AG09309 (cell line): ENCODE measurements around the gene BTBD8.

Experiments
- DNase-seq: peaks from one replicate; pipeline ENCODE4 v3.0.0-alpha.2; 2010; ENCODE audit warnings: low read depth
- H3K4me3 ChIP-seq: 2 replicates; pipeline ENCODE4 v1.5.1; 2011; ENCODE audit warnings: mild to moderate bottlenecking, low read depth, low read length, moderate library complexity; ENCODE audit not compliant: control insufficient read depth
- TF ChIP-seq, protein P1 (sequence below): IDR thresholded peaks from 2 replicates; pipeline ENCODE4 v1.5.1; 2011; ENCODE audit warnings: mild to moderate bottlenecking, low read depth, low read length, inconsistent platforms; ENCODE audit not compliant: insufficient read depth, control insufficient read depth; ENCODE audit errors: missing control alignments

The BTBD8 gene

DNA sequence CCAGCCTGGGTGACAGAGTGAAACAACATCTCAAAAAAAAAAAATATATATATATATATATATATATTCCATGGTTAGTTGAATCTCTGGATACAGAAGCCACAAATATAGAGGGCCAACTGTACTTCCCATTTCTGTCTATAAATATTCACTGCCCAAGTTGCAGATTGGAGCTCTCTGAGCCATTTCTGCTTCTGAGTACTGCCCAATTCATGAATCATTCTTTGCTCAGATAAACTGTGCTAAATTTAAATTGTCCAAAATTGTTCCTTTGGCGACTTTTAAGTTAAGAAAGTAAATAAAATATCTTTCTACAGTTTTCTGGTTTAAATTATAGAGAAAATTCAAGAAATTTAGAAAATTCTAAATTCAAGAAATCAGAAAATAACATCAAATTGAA, 114.4 kb downstream of the BTBD8 start:
- no peak overlapping the region for H3K4me3 ChIP-seq
- no peak for DNase-seq
- TF ChIP-seq, protein P1, sequence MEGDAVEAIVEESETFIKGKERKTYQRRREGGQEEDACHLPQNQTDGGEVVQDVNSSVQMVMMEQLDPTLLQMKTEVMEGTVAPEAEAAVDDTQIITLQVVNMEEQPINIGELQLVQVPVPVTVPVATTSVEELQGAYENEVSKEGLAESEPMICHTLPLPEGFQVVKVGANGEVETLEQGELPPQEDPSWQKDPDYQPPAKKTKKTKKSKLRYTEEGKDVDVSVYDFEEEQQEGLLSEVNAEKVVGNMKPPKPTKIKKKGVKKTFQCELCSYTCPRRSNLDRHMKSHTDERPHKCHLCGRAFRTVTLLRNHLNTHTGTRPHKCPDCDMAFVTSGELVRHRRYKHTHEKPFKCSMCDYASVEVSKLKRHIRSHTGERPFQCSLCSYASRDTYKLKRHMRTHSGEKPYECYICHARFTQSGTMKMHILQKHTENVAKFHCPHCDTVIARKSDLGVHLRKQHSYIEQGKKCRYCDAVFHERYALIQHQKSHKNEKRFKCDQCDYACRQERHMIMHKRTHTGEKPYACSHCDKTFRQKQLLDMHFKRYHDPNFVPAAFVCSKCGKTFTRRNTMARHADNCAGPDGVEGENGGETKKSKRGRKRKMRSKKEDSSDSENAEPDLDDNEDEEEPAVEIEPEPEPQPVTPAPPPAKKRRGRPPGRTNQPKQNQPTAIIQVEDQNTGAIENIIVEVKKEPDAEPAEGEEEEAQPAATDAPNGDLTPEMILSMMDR, result no peak

- DNase-seq, result no peak
- H3K4me3 ChIP-seq, result no peak overlapping the region
- TF ChIP-seq, protein P1, result no peak
These were observed 121.8 kb downstream of the BTBD8 start for GRCh38 chr1:92201973-92202372.

DNA sequence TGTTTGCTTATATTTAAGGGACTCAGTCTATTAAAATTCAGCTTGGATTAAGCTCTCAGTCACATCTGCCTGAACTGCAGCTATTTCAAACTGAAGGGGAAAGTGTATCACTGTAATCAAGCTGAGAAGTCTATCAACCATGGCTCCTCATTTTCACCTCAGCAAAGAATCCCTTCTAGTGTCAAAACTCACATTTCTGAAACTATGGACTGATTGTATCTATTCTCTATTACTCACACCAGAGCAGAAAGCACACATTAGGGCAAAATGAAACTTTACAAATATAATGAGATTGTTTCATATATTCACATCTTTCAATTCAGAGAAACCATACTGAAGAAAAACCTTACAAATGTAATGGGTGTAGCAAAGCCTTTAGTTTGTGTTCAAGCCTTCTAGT, 123.0 kb downstream of the BTBD8 start:
- no peak overlapping the region for H3K4me3 ChIP-seq
- no peak for DNase-seq
- TF ChIP-seq, protein P1, result no peak

- TF ChIP-seq, protein P1, result no peak
- DNase-seq, result no peak
These were observed 130.6 kb downstream of the BTBD8 start for GRCh38 chr1:92210701-92211100.

GRCh38 chr1:92211166-92211565, 131.0 kb downstream of the BTBD8 start:
- H3K4me3 ChIP-seq, result no peak overlapping the region
- peak; percentile 59 for DNase-seq
- TF ChIP-seq, protein P1, result no peak

More at GRCh38 chr1:92210701-92211100, 130.6 kb downstream of the BTBD8 start:
- H3K4me3 ChIP-seq, result no peak overlapping the region

GRCh38 chr1:92217721-92218120, 137.6 kb downstream of the BTBD8 start, which contains the start of gene C1orf146:
C1orf146 (plus strand) TSS chr1:92217915; CDS start chr1:92231421, 13,506 bp downstream.
- TF ChIP-seq, protein P1, result no peak
- no peak for DNase-seq
- no peak within 1 kb of the TSS for H3K4me3 ChIP-seq

DNA sequence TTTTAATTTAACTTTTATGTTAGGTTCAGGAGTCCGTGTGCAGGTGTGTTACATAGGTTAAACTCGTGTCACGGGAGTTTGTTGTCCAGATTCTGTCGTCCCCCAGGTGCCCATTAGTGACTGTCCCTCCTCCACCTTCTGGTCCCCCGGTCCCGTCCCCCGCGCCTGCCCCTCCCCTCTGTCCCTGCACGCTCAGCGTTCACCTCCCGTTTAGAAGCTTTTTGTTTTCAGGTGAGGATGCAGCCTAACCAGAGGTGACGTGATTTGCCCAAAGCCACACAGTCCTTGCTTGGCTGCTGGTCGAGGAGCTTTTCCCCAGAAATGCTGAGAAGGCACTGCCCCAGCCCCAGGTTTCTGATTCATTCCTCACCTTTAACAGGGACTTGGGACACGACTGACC, 138.4 kb downstream of the BTBD8 start:
- H3K4me3 ChIP-seq, result no peak overlapping the region
- no peak for DNase-seq
- TF ChIP-seq, protein P1, result no peak
